Colonic mucosa (tissue), 4 donors: ENCODE measurements around the gene VPS35L. TPM values are rescaled to one million over a fixed set of nuclear protein-coding genes. Genes with fewer than 3 reads are reported as not detected.

Source experiments
- DNase-seq: peaks from one replicate; pipeline ENCODE4 v3.0.0-alpha.2; 2020
- H3K27ac ChIP-seq: fragments of 200-600 bp; one replicate; pipeline ENCODE4 v1.8.0; 2021
- H3K27me3 ChIP-seq: fragments of 200-600 bp; one replicate; pipeline ENCODE4 v1.8.0; 2021
- H3K36me3 ChIP-seq: fragments of 200-600 bp; one replicate; pipeline ENCODE4 v1.8.0; 2021
- H3K4me1 ChIP-seq: fragments of 200-600 bp; one replicate; pipeline ENCODE4 v1.8.0; 2021; ENCODE audit warnings: mild to moderate bottlenecking
- H3K4me3 ChIP-seq: fragments of 200-600 bp; one replicate; pipeline ENCODE4 v1.8.0; 2021
- H3K9ac ChIP-seq, 2 donors: one replicate each; pipeline ENCODE4 v1.7.0; 2013; ENCODE audit warnings: control low read depth in 2 of 2, low read depth in 2 of 2, low read length in 2 of 2
- H3K9me3 ChIP-seq: fragments of 200-600 bp; one replicate; pipeline ENCODE4 v1.8.0; 2021
- CTCF ChIP-seq: fragments of 200-600 bp; IDR thresholded peaks from one replicate; pipeline ENCODE4 v1.8.0; 2022; ENCODE audit warnings: antibody characterized with exemption, mild to moderate bottlenecking
- intact Hi-C: fragments of 100-400 bp; cut with DNase I; formaldehyde crosslinking; loops from one replicate; pipeline ENCODE4 v1.14.1; 2022
- total RNA-seq, 2 donors: library from RNA; stranded (reverse); fragmentation: NEBNext Ultra II Directional in 1 of 2; extraction: Animal tissue kit (Norgen Biotek cat#: 25700) in 1 of 2; gene quantifications; one replicate each; pipeline ENCODE4 v1.2.1, GENCODE V29; 2021
- donor health status: healthy.
- donor health status: DM: no; HTN: no; CAD: no.
- donor health status: DM: no; HTN: no; CAD: no.

The VPS35L gene
- total RNA-seq, 2 donors from 2014 or later, result 38.0 to 43.7 TPM

GRCh38 chr16:19605701-19606100 lies 50.2 kb downstream of the VPS35L start:
- Histone ChIP-seq H3K4me3 (no peak overlapping the region), H3K27ac (no peak overlapping the region), H3K4me1 (no peaks in the 10 kb centered on the region), H3K9me3 (no peaks in the 10 kb centered on the region), H3K9ac (no peak overlapping the region), H3K27me3 (no peaks in the 10 kb centered on the region), H3K36me3 (no peaks in the 10 kb centered on the region)
- intact Hi-C loops, result no loop called here
- no peak for DNase-seq
- TF ChIP-seq CTCF, result no peak

- no peak overlapping the region for H3K27ac ChIP-seq
- DNase-seq, result no peak
- H3K27me3 ChIP-seq, result no peaks in the 10 kb centered on the region
- H3K9me3 ChIP-seq, result no peaks in the 10 kb centered on the region
- no peaks in the 10 kb centered on the region for H3K4me1 ChIP-seq
- TF ChIP-seq CTCF, result no peak
- intact Hi-C loops, result no loop called here
- H3K9ac ChIP-seq, result no peak overlapping the region
- no peak overlapping the region for H3K4me3 ChIP-seq
- H3K36me3 ChIP-seq, result no peaks in the 10 kb centered on the region
Observed at GRCh38 chr16:19607616-19608280, 52.2 kb downstream of the VPS35L start.

- intact Hi-C loops, result no loop called here
Observed at GRCh38 chr16:19609359-19609758, 53.9 kb downstream of the VPS35L start.

GRCh38 chr16:19610200-19610599 lies 54.7 kb downstream of the VPS35L start:
- Histone ChIP-seq H3K4me3 (no peak overlapping the region), H3K9ac (no peak overlapping the region), H3K36me3 (no peaks in the 10 kb centered on the region), H3K4me1 (no peaks in the 10 kb centered on the region), H3K27me3 (no peaks in the 10 kb centered on the region), H3K9me3 (no peaks in the 10 kb centered on the region), H3K27ac (no peak overlapping the region)
- intact Hi-C loops, result no loop called here
- TF ChIP-seq CTCF, result no peak
- no peak for DNase-seq

More at GRCh38 chr16:19609359-19609758, 53.9 kb downstream of the VPS35L start:
- Histone ChIP-seq H3K27me3 (no peaks in the 10 kb centered on the region), H3K9me3 (no peaks in the 10 kb centered on the region), H3K27ac (no peak overlapping the region), H3K4me1 (no peaks in the 10 kb centered on the region), H3K4me3 (no peak overlapping the region), H3K36me3 (no peaks in the 10 kb centered on the region), H3K9ac (no peak overlapping the region)
- DNase-seq, result no peak
- TF ChIP-seq CTCF, result no peak

GRCh38 chr16:19613834-19614233 lies 58.3 kb downstream of the VPS35L start:
- no peaks in the 10 kb centered on the region for H3K27me3 ChIP-seq
- no peak for TF ChIP-seq CTCF
- no peak overlapping the region for H3K27ac ChIP-seq
- H3K36me3 ChIP-seq, result no peaks in the 10 kb centered on the region
- H3K4me3 ChIP-seq, result no peak overlapping the region
- intact Hi-C loops, result no loop called here
- H3K4me1 ChIP-seq, result no peaks in the 10 kb centered on the region
- H3K9ac ChIP-seq, result no peak overlapping the region
- no peak for DNase-seq
- H3K9me3 ChIP-seq, result no peaks in the 10 kb centered on the region
